Measurements from ENCODE around the gene SHISAL2A.

SHISAL2A gene

DNA sequence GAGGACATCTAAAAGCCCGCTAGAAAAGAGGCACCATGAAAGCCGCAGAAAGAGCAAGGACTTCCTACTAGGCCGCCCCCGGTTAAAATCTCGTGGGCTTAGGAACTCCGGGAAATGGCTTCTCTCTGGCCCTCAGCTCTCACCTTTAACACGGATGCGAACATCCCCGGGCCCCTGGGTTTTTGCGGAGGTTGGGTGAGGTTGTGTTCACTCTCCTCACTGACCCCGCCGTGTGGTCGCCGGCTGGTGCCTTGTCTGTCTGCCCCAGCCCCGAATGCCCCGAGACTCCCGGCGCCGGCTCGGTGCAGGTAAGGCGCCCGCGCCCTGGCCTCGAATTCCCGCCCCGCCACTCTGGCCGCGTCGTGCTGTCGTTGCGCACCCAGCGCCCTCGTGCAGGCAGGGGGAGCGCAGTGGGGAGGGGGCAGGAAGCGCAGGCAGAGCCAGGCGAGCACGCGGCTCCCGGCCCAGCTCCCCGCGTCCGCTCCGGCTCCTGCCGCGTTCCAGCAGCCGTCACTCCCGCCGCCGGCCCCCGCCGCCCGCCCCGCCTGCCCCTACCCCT is at the start of gene SHISAL2A:
SHISAL2A (plus strand) TSS at position 437 of the 559 bp plus-strand sequence. CDS start 326 bp downstream, outside the sequence.
- DNase-seq = peak; percentile 50

DNA sequence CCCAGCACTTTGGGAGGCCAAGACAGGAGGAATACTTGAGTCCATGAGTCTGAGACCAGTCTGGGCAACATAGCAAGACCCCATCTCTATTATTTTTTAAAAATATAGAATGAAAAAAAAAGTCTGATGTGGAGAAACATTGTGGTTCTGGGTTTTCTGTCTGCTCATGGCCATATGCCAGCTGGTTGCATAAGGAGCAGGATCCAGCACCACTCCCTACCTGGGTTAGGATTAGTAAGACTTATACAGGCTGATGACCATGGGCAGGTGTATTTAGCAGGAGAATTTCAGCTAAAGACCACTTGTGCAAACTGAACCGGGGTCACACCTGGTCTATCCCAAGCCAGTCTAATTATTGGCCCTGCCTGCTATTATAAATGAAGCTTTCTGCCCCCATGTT is 47.5 kb upstream of the SHISAL2A start:
- DNase-seq = no peak

DNA sequence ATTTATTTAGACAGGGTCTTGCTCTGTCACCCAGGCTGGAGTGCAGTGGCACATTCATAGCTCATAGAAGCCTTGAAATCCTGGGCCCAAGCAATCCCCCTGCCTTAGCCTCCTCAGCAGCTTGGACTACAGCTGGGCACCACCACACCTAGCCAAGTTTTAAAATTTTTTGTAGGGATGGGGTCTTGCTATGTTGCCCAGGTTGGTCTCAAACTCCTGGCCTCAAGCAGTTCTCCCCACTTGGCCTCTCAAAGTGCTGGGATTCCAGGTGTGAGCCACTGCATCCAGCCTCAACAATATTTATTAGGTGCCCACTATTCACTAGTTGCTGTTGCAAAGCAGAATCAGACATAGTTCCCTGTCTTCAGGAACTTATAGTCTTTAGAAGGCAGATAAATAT is 44.9 kb upstream of the SHISAL2A start:
- no peak for DNase-seq

GRCh38 chr1:52588535-52588934 is 44.4 kb upstream of the SHISAL2A start:
- no peak for DNase-seq

DNA sequence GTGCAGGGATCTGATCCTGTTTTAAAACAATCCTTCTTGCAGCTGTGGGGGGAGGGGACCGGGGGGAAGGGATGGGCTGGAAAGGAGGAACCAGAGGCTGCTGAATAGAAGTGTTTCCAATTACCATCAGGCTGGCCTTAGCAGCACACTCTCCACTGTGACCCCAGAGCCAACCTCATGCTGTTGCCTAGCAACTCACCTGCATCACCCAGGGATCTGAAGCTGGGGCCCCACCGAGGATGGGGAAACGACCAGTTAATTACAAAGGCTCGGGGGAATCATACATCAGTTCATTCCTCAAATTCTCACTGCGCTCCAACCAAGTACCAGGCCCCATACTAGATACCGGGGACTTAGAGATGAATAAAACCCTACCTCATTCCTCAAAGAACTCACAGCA is 42.7 kb upstream of the SHISAL2A start:
- DNase-seq = no peak

DNA sequence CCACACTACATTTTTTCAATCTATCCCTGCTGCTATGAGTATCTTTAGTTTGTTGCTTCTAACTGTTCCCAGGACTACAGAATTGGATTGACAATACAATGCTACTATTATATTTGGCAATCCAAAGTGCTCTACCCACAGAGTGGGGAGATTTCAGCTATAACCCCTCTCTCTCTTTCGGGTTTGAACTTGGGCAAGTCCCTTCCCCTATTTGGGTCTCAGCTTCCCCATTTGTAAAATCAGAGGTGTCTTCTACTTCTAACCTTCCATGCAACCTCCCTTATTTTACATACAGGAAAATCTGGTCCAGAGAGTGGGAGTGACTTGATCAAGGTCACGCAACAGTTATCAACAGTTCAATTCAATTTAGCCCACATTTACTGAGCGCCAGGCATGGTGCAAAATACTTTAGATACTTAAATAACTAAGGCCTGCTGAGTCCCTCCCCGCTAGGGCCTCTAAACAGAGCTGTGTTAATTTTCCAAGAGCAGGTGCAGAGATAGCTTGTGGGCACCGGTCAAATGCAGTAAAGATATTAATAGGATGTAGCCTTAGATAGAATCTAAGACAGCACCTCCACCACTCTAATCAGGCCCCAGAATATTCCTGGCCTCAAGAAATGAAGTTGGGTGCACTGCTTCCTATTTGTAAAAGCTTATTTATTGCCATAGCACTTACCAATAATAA is 40.2 kb upstream of the SHISAL2A start:
- no peak for DNase-seq

DNA sequence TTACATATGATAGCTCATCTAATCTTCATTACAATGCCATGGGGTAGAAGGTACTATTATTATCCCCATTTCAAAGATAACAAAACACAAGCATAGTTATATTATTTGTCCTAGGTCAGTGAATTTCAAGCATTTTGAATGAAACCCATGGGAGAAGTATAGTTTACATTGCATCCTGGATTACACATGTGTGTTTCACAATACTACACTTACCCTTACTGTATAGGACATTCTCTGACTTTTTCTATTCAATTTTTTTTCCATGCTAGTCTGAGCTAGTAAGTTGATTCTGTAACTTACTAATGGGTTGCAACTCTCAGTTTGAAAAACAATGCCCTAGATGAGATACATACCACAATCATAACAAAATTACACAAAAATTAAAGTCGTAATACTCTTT is 39.5 kb upstream of the SHISAL2A start:
- DNase-seq = no peak

- no peak for DNase-seq
These were observed 37.9 kb upstream of the SHISAL2A start for GRCh38 chr1:52595061-52595460.

DNA sequence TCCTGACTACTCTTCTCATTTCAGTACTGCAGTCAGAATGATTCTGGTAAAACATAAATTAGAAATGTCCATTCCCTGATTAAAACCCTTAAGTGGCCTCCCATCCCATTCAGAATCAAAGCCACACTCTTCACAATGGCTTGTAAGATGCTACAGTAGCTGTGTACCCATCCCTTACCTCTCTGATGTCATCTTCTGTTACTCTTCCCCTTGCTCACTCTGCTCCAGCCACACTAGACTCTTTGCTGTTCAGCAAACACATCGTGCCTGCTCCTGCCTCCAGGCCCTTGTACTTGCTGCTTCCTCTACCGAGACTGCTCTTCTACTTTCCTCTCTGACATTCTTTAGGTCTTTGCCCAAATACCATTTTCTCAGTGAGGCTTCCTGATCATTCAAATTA is 35.1 kb upstream of the SHISAL2A start:
- no peak for DNase-seq

GRCh38 chr1:52598729-52599128 is 34.2 kb upstream of the SHISAL2A start:
- no peak for DNase-seq

DNA sequence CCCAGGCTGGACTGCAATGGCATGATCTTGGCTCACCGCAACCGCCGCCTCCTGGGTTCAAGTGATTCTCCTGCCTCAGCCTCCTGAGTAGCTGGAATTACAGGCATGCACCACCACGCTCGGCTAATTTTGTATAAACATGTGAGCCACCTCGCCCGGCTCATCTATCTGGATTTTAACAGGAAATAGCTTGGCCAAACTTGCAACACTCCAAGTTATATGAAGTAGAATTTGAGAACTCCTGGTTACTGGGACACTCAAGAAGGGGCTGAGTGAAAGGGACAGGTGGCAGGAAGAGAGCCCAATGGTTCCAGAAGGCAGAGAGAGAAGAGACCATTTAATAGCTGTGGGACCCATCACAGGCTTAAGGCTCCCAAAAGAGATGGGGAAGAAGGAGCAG is 33.7 kb upstream of the SHISAL2A start:
- DNase-seq = no peak

- DNase-seq = no peak
These were observed 32.3 kb upstream of the SHISAL2A start for GRCh38 chr1:52600533-52601179.

DNA sequence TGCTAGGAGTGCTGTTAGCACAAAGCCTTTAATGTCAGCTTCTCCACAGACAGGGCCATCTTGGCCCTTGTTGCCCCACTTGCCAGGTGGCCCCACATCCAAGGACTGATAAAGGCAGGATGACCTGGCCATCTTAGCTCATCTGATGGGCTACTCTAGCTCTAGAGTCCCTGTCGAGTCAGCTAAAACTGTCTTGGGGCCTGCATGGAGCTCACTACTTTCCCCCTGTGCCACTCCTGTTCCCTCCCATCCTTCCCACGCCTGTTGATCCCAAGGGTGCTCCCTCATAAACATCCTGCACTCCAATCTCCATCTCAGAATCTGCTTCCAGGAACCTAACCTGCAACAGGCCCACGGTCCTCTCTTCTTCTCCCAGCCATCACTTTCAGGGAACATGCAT is 31.4 kb upstream of the SHISAL2A start:
- DNase-seq = no peak

DNA sequence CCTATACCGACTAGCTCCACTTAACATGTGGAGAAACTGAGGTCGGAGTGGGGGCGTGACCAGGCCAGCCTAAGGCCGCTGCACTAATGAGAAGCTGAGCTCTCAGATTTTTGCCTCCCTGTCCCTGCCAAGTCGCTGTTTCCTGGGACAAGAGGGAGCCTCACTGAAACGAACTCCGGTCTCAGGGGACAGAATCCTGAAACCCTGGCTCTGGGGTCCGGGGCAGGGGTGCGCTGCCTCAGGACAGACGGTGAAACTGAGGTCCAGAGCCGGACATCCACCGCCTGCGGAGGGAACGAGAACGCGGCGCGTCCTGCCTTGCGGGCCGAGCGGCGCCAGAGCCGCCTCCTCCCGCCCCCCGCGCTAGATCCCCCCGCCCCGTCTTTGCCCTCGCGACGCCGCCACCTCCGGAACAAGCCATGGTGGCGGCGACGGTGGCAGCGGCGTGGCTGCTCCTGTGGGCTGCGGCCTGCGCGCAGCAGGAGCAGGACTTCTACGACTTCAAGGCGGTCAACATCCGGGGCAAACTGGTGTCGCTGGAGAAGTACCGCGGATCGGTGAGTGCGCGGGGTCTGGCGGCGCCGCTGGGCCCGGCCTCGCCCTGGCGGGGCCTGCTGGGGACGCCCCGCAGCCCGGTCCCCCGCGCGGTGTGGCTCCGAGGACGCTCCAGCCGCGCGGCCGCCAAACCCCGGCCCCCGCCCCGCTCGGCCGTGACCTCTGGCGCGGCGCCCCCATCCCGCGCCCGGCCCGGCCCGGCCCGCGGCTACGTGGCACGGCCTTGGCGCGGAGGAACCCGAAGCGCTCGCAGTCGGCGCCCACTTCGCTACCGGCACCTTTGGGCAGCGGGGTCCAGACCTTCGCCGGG is 30.7 kb upstream of the SHISAL2A start, which contains the start of gene GPX7:
GPX7 (plus strand) TSS at position 381 of the 865 bp plus-strand sequence; CDS start at position 420, 39 bp downstream.
- DNase-seq = peak; percentile 39

DNA sequence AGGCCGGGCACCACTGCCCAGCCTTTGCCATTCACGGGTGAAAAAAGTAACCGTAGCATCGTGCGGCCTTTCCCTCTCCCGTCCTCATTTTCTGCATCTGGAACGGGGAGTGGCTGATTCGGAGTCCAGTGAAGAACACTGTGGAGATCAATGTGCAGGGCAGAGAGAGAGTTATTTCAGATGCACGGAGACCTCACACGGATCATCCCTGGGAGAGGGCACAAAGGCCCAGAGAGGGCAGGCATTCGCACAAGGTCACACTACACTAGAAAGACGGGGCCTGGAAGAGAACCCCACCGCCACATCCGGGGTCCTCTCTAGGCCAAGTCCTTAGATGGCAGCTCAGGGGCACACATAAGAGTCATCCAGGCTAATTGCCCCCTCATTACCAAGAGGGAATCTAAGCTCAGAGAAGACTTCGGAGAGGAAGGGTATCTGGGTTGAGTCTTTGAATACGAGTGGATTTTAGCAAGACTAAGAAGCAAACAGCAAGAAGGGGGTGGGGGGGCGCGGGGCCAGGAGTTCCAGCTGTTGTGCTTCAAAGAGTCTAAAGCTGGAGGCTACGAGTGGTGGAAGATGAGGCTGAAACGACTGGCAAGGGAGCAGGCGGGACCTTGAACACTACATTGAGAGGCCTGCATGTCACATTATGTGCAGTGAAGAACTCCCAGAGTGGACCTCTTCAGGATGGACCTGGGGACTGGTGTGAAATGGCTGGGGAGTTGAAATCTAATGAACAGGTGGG is 29.9 kb upstream of the SHISAL2A start:
- DNase-seq = no peak

GRCh38 chr1:52603630-52604029 is 29.3 kb upstream of the SHISAL2A start:
- DNase-seq = no peak

DNA sequence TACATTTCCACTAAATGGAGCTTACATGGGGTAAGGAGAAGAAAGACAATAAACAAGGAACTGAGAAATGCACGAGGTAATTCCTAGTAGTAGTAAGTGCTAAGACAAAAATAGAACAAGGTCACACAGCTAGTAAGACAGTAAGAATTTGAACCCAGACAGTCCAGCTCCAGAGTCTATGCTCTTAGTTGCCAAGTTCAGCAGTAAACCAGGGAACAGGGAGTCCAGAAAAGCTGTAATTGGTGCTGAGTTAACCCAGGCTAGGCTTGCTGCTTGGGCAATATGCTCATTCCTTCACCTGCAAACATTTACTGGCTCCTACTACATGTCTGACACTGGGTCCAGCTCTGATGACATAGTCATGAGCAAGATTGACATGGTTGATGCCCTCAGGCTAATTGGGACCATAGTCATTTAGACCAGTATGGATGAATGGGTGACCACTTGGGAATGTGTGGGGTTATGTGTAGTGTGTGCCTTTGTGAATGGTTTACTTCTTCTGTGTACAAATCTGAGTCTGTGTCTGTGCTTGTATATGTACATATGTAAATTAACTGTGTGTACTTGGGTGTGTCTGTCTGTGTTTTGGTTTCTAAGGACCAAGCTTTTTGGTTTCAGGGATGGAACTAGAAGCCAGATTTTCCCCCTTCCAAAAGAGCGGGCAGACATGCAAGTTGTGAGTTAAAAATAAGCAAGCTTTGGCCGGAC is 28.8 kb upstream of the SHISAL2A start:
- DNase-seq = no peak

DNA sequence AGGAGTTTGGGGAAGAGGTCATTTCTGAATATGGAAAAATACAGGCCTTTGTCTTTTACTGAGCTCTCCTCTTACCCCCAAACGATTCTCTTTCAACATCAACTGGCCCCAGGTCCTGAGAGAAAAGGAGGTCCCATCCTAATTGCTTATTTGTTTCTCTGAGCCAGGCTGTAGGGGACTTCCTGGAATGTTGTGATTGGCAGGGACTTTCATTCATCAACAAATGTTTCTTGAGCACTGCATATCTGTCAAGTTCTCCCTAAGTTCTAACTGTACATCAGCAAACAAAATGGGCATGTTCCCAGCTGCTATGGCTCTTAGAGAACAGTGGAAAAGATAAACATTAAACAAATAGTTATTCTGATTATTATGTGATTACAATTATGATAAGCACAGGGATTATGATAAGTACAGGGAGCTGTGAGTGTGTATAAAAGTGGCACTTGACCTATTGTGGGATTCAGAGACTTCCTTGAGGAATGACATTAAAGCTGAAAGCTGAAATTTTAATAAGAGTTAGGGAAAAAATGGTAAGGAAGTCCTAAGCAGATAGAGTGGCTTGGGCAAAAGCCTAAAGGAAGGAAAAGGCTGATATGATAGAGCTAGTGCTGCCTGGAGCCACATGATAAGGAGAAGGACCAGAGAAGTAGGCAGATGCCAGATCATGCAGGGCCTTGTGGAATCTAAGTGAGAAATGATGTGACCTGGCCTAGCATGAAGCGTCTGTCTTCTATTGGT is 19.2 kb upstream of the SHISAL2A start:
- DNase-seq = no peak

GRCh38 chr1:52614671-52615070 is 18.3 kb upstream of the SHISAL2A start:
- no peak for DNase-seq

- DNase-seq = no peak
These were observed 17.4 kb upstream of the SHISAL2A start for GRCh38 chr1:52615489-52616042.

GRCh38 chr1:52621950-52622349 is 11.0 kb upstream of the SHISAL2A start:
- DNase-seq = no peak
